WTC11 (cell line): ENCODE results near the gene SDR42E2. TPM values are rescaled to one million over a fixed set of nuclear protein-coding genes. Genes with fewer than 3 reads are reported as not detected.

Source experiments
- ATAC-seq: fragments of 200-7000 bp; cut with Tn5 transposase; 2 replicates; pipeline ENCODE4 v1.10.0; 2021; ENCODE audit warnings: mild to moderate bottlenecking, moderate library complexity
- CTCF ChIA-PET: fragments of 300-600 bp; sonication (Branson Sonifier 250); formaldehyde crosslinking; loops from one replicate; lab custom pipeline; 2021; ENCODE audit warnings: antibody characterized with exemption; lab: Charles Lee
- POLR2A ChIA-PET: fragments of 350-600 bp; sonication (Branson Sonifier 250); formaldehyde crosslinking; loops from one replicate; lab custom pipeline; 2021; ENCODE audit warnings: antibody characterized with exemption; lab: Charles Lee
- DNase-seq: peaks from one replicate; pipeline ENCODE4 v3.0.0; 2021; ENCODE audit warnings: low spot score
- H3K27ac Mint-ChIP-seq: 2 replicates; pipeline ENCODE4 v1.8.0; 2021; ENCODE audit warnings: mixed read lengths
- H3K27me3 Mint-ChIP-seq: 2 replicates; pipeline ENCODE4 v1.8.0; 2021; ENCODE audit warnings: low read depth, mild to moderate bottlenecking, moderate library complexity, mixed read lengths
- H3K36me3 Mint-ChIP-seq: 2 replicates; pipeline ENCODE4 v1.8.0; 2021; ENCODE audit warnings: mixed read lengths
- H3K4me1 Mint-ChIP-seq: 2 replicates; pipeline ENCODE4 v1.8.0; 2022; ENCODE audit warnings: mixed read lengths
- H3K4me3 Mint-ChIP-seq: 2 replicates; pipeline ENCODE4 v1.8.0; 2021; ENCODE audit warnings: mild to moderate bottlenecking, moderate library complexity, mixed read lengths
- H3K9me3 Mint-ChIP-seq: 2 replicates; pipeline ENCODE4 v1.8.0; 2021; ENCODE audit warnings: mixed read lengths
- ATF2 ChIP-seq: sonication (generic); formaldehyde crosslinking; IDR thresholded peaks from 2 replicates; pipeline ENCODE4 v1.8.1; 2022; ENCODE audit warnings: low read depth, missing genetic modification reagents, borderline replicate concordance
- ATF3 ChIP-seq: sonication (generic); formaldehyde crosslinking; conservative IDR thresholded peaks from 2 replicates; pipeline ENCODE4 v1.8.1; 2022; ENCODE audit warnings: mild to moderate bottlenecking, missing genetic modification reagents
- ATF6 ChIP-seq: sonication (generic); formaldehyde crosslinking; IDR thresholded peaks from 2 replicates; pipeline ENCODE4 v1.8.1; 2023; ENCODE audit warnings: mild to moderate bottlenecking, missing genetic modification reagents
- CREM ChIP-seq: sonication (generic); formaldehyde crosslinking; IDR thresholded peaks from 2 replicates; pipeline ENCODE4 v1.8.1; 2022; ENCODE audit warnings: mild to moderate bottlenecking, missing genetic modification reagents, moderate library complexity
- EMX1 ChIP-seq: fragments of 250-450 bp; sonication (Bioruptor Pico); IDR thresholded peaks from 2 replicates; pipeline ENCODE4 v1.8.0; 2021; ENCODE audit warnings: mild to moderate bottlenecking
- FOXP4 ChIP-seq: sonication (generic); formaldehyde crosslinking; IDR thresholded peaks from 2 replicates; pipeline ENCODE4 v1.8.0; 2022; ENCODE audit warnings: mild to moderate bottlenecking, missing genetic modification reagents
- NFE2L1 ChIP-seq: sonication (generic); formaldehyde crosslinking; IDR thresholded peaks from 2 replicates; pipeline ENCODE4 v1.8.1; 2023; ENCODE audit warnings: missing genetic modification reagents
- NFYB ChIP-seq: sonication (generic); formaldehyde crosslinking; conservative IDR thresholded peaks from 2 replicates; pipeline ENCODE4 v1.8.0; 2022; ENCODE audit warnings: low read depth, missing genetic modification reagents
- ZBTB21 ChIP-seq: sonication (generic); formaldehyde crosslinking; IDR thresholded peaks from 2 replicates; pipeline ENCODE4 v1.8.1; 2023; ENCODE audit warnings: mild to moderate bottlenecking, missing genetic modification reagents, borderline replicate concordance
- ZBTB43 ChIP-seq: sonication (generic); formaldehyde crosslinking; IDR thresholded peaks from 2 replicates; pipeline ENCODE4 v1.8.1; 2023; ENCODE audit warnings: mild to moderate bottlenecking, missing genetic modification reagents
- ZNF138 ChIP-seq: sonication (generic); formaldehyde crosslinking; conservative IDR thresholded peaks from 2 replicates; pipeline ENCODE4 v1.8.1; 2022; ENCODE audit warnings: mild to moderate bottlenecking, moderate library complexity, missing genetic modification reagents
- ZNF396 ChIP-seq: fragments of 250-450 bp; sonication (Bioruptor Pico); IDR thresholded peaks from 2 replicates; pipeline ENCODE4 v1.8.0; 2021; ENCODE audit warnings: mild to moderate bottlenecking, moderate library complexity, borderline replicate concordance
- ZNF425 ChIP-seq: fragments of 250-450 bp; sonication (Bioruptor Pico); conservative IDR thresholded peaks from 2 replicates; pipeline ENCODE4 v1.9.0; 2021; ENCODE audit warnings: mild to moderate bottlenecking
- ZSCAN18 ChIP-seq: fragments of 250-450 bp; sonication (Bioruptor Pico); IDR thresholded peaks from 2 replicates; pipeline ENCODE4 v2.1.2; 2022; ENCODE audit warnings: mild to moderate bottlenecking, moderate library complexity
- total RNA-seq: library from RNA; stranded (reverse); gene quantifications from 3 replicates; pipeline ENCODE4 v1.2.3, GENCODE V29; 2021

The SDR42E2 gene
- total RNA-seq, 1 experiment from 2014 or later = 0.13 TPM

GRCh38 chr16:22233037-22233372, 70.7 kb downstream of the SDR42E2 start:
- Mint-ChIP-seq H3K9me3 (no peaks in the 10 kb centered on the region), H3K27ac (no peak overlapping the region; the same call in 1 of the 2 replicates), H3K27me3 (no peaks in the 10 kb centered on the region), H3K36me3 (peaks cover 12% of the 10 kb centered on the region), H3K4me1 (no peaks in the 10 kb centered on the region), H3K4me3 (no peak overlapping the region)
- no peak for ATAC-seq
- POLR2A ChIA-PET = no interaction called here
- CTCF ChIA-PET = interaction anchor here (0.7 kb wide), 1 partner anchor 15 kb away, joined by 4 read pairs; no protein-coding TSS in a partner anchor
- TF ChIP-seq ATF3 (CRISPR knock-in tag) = no peak
- no peak for TF ChIP-seq CREM
- no peak for TF ChIP-seq ZNF138 (CRISPR knock-in tag)
- no peak for TF ChIP-seq ATF2 (CRISPR knock-in tag)
- TF ChIP-seq ZNF425 (CRISPR knock-in tag) = no peak
- no peak for TF ChIP-seq ATF6 (CRISPR knock-in tag)
- no peak for TF ChIP-seq NFYB (CRISPR knock-in tag)
- TF ChIP-seq FOXP4 (CRISPR knock-in tag) = no peak
- no peak for TF ChIP-seq ZBTB21
- TF ChIP-seq ZSCAN18 (CRISPR knock-in tag) = no peak
- TF ChIP-seq ZNF396 (CRISPR knock-in tag) = no peak
- no peak for TF ChIP-seq EMX1 (CRISPR knock-in tag)
- no peak for TF ChIP-seq ZBTB43 (CRISPR knock-in tag)
- TF ChIP-seq NFE2L1 (CRISPR knock-in tag) = no peak
- no peak for DNase-seq
